GM08714 (cell line): ENCODE results near the gene NYAP1.
"Not testable (repeated sequence)": the region's sequence is repeated elsewhere in the genome, so short reads cannot be mapped to it uniquely, and the experiment has no call there.

ENCODE experiments used
- H3K4me3 ChIP-seq: fragments of 200-500 bp; sonication (Bioruptor generic); 2 replicates; pipeline ENCODE4 v1.5.1; 2014; ENCODE audit warnings: mild to moderate bottlenecking, low read length, inconsistent platforms
- ZNF274 ChIP-seq: IDR thresholded peaks from 2 replicates; pipeline ENCODE4 v1.6.1; 2012; ENCODE audit warnings: mild to moderate bottlenecking, low read depth, low read length

NYAP1 gene

DNA sequence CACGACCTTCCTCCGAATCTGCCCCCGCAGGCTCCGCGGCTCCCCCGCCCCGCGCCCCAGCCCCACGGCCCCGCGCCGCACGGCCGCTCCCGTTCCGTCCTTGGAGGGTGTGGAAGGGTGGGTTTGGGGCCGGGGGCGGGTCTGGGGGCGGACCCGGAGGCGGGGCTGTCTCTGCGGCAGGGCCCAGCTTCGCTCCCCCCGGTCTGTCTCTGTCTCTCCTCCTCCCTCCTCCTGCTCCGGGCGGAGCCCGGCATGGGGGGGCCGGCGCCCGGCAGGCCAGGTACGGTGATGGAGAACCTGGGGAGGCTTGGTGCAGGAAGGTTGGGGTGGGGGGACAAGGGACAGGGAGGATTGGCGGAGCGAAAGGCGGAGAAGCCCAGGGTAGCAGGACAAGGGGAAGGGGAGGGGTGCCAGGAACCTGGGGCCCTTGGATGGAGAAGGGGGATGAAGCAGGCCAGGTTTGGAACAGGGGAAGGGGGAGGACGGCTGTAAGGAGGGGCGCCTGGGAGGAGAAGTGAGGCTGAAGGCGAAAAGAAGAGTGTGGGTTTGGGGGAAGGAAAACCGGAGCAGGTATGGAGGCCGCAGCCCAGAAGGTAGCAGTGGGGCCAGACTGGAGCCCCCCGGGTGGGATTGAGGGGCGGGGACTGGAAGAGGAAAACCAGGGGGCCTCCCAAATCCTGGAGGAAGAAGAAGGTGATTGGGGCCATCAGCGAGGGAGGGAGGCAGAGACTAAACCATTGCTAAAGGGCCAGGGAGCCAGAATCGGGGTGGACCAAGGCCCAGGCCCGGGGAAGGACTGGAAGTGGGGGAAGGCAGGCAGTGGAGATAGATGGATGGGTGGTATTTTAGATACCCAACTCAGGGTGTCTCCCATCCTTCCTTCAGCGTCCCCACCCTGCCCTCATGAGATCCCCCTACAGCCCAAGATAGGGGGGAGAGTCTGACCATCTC, at the start of gene NYAP1:
TSS of gene NYAP1 (plus strand) at position 206 of the 951 bp plus-strand sequence. CDS start 1,385 bp downstream, outside the sequence.
- no peak for TF ChIP-seq ZNF274
- H3K4me3 ChIP-seq, result peak within 1 kb of the TSS; percentile 67

- peak overlapping the region; percentile 86 for H3K4me3 ChIP-seq
- TF ChIP-seq ZNF274, result no peak
Observed at GRCh38 chr7:100434297-100435144, 49.2 kb upstream of the NYAP1 start.

DNA sequence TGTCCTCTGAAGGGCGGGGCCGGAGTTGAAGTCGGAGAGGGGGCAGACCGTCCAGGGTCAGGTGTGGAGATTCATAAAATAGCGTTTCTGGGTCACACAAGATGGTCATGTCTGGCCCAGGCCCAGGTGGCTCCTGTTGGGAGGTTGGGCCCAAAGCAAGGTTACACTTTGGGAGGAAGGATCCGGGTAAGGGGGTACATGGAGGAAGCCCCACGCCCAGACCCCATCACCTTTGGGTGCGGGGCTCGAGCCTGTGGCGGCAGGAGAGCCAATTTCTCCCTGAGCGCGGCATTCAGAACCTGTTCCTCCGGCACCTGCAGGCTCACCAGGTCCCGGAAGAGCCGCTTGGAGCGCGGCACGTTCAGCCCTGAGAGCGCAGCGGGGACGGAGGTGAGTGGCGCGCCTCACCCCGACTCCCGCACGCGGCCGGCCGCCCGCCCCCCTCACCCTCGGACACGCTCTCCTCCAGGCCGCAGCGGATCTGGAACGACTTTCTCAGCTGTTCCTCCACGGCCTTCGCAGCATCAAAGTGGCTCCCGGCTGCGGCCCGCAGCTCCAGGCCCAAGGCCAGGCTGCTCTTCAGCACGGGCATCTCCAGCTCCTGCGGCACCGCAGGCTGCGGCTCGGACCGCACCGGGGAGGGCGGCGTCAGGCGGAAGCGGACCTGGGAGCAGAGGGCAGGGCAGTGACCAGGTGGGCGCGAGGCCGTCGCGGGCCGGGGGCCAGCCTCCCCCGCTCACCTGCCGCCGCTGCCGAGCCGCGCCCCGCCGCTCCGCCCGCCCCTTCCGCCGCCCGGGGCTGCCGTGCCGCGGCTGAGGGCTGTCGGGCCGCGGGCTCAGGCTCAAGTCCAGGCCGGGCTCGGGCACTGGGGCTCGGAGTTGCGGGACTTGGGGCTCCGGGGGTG, 48.1 kb upstream of the NYAP1 start:
- no peak for TF ChIP-seq ZNF274
- H3K4me3 ChIP-seq, result peak overlapping the region; percentile 86

DNA sequence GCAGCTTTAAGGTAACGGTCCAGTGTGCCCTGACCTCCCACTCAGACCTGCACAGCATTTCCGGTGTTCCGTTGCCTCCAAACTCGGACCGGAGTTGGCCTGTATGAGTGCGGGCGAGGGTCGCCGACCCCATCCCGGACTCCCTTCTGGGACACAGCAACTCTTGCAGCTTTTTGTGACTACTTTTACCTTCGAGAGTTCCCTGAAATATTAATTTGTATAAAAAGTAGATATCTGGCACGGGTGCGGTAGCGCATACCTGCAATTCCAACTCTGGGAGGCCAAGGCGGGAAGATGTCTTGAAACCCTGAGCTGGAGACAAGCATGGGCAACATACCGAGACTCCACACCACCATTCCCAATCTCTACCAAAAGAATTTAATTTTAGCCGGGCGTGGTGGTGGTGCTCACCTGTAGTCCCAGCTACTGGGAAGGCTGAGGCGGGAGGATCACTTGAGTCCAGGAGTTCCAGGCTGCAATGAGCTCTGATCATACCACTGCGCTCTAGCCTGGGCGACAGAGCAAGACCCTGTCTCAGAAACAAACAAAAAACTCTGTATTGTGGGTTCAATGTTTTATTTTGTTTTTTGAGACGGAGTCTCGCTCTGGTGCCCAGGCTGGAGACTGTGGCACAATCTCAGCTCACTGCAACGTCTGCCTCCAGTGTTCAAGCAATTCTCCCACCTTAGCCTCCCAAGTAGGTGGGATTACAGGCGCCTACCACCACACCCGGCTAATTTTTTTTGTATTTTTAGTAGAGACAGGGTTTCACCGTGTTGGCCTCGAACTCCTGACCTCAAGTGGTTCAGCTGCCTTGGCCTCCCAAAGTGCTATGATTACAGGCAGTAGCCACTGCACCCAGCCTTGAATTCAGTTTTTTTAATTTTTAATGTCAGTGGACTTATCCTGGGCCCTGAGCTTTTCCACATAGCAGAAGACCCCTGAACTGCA, 46.3 kb upstream of the NYAP1 start:
- TF ChIP-seq ZNF274, result no peak
- H3K4me3 ChIP-seq, result no peak overlapping the region; the same call in 1 of the 2 replicates

GRCh38 chr7:100438172-100438571, 45.6 kb upstream of the NYAP1 start:
- H3K4me3 ChIP-seq, result no peak overlapping the region
- no peak for TF ChIP-seq ZNF274

DNA sequence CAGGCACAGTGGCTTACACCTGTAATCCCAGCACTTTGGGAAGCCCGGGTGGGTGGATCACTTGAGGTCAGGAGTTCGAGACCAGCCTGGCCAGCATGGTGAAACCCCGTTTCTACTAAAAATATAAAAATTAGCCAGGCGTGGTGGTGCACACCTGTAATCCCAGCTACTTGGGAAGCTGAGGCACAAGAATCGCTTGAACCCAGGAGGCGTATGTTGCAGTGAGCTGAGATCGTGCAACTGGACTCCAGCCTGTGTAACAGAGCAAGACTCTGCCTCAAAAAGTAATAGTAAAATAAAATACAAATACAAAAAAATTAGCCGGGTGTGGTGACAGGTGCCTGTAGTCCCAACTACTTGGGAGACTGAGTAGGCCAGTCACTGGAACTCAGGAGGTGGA, 45.0 kb upstream of the NYAP1 start:
- H3K4me3 ChIP-seq, result not testable (repeated sequence)

GRCh38 chr7:100439244-100439643, 44.5 kb upstream of the NYAP1 start:
- not testable (repeated sequence) for H3K4me3 ChIP-seq

DNA sequence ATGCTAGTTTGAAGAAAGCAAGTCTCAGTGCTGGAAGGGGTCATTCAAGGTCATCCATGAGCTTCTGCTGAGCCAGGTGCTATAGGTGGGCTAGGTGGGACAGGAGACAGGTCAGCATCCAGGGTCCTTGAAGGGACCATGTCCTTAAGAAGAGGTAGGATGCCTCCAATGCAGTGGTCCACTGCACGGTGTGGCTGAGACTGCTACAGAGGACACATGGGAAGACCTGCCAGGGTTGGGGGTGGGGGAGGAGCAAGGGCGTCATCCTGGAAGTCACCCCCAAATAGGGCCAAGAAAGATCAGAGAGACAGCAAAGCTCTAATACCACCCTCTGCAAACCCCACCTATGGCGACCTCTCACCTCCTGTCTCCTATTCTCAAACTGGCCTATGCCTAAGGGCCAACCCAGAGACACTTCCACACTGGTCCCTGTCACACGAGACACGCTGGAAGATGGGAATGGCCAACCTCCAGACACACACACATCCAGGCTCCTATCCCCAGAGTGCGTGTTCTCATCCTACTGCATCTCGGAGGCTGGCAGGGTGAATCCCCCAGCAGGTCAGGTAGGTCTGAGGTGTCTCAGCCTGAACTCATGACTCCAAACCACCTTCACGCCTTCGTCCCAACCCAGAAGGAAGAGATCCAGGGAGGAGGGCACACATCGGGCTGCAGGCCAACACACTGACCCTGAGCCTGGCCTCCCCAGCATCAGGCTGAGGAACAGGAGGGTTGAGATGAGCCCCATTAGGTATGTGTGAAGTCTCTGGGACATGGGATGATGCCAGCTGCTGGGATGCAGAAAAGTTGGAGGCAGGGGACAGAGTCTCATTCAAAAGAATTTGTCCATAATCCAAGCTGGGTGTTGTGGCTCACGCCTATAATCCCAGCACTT, 41.8 kb upstream of the NYAP1 start:
- H3K4me3 ChIP-seq, result no peak overlapping the region
- no peak for TF ChIP-seq ZNF274

DNA sequence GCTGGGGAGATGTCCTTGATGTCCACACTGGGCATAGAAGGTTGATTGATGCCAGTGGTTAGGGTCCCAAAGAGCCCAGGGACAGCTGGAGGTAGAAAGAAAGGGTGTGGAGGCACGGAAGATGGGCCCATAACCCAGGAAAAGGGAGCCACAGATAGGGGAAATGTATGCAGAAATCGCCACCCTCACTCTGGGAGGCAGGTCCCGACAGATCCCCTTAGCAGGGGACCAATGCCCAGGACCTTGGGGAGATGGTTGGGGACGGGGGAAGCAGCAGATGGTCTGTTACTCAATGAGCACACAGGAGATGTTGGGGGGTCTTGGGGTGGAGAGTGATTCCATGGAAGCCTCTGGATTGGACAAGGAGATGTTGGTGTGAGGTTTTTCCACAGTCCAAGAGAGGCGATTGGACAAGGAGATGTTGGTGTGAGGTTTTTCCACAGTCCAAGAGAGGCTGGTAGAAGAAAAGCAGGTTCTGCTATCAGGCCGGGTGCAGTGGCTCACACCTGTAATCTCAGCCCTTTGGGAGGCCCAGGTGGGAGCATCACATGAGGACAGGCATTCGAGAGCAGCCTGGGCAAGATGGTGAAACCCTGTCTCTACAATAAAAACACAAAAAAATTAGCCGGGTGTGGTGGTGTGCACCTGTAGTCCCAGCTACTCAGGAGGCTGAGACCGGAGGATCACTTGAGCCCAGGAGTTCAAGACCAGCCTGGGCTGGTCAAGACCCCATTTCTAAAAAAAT, 40.5 kb upstream of the NYAP1 start:
- TF ChIP-seq ZNF274, result no peak
- no peak overlapping the region for H3K4me3 ChIP-seq

GRCh38 chr7:100444311-100445278, 39.1 kb upstream of the NYAP1 start:
- TF ChIP-seq ZNF274, result no peak
- H3K4me3 ChIP-seq, result no peak overlapping the region

GRCh38 chr7:100446040-100446439, 37.7 kb upstream of the NYAP1 start:
- H3K4me3 ChIP-seq, result no peak overlapping the region
- no peak for TF ChIP-seq ZNF274

DNA sequence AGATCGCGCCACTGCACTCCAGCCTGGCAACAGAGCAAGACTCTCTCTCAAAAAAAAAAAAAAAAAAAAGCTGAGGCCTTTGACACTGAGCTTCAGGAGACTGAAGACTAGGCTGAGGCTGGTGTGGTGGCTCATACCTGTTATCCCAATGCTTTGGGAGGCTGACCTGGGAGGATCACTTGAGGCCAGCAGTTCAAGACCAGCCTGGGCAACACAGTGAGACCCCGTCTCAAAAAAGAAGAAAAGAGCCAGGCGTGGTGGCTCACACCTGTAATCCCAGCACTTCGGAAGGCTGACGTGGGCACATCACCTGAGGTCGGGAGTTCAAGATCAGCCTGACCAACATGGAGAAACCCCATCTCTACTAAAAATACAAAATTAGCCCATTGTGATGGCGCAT, 36.4 kb upstream of the NYAP1 start:
- not testable (repeated sequence) for H3K4me3 ChIP-seq
